Fibroblast of the conjunctiva (primary cell): Measurements from ENCODE around the gene PDZD7.

ENCODE experiments used
- DNase-seq: peaks from one replicate; pipeline ENCODE4 v3.0.0-alpha.2; 2010; ENCODE audit warnings: low read depth

Gene PDZD7

DNA sequence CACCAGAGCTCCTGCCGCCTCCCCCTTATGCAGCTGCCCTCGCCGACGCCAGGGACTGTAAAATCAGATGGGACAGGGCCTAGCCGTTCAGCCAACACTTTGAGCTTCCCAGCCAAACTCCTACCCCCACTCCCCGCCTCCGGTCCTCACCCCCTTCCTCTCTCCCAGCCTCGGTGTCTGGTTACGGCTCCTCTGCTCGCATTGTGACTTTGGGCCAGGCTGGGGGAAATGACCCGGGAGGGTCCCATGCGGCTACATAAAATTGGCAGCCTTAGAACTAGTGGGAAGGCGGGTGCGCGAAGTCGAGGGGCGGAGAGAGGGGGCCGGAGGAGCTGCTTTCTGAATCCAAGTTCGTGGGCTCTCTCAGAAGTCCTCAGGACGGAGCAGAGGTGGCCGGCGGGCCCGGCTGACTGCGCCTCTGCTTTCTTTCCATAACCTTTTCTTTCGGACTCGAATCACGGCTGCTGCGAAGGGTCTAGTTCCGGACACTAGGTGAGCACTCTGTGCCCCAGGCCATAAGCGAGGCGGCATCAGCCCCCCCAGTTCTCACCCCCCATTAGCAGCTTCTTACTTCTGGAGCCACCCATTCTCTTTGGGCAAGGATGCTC, 30.8 kb upstream of the PDZD7 start, which contains the start of gene KAZALD1:
KAZALD1 (plus strand) TSS at position 366 of the 608 bp plus-strand sequence. CDS start 604 bp downstream, outside the sequence.
- DNase-seq: peak; percentile 72

- peak; percentile 93 for DNase-seq
Measured at GRCh38 chr10:101060951-101061623, 30.2 kb upstream of the PDZD7 start.

GRCh38 chr10:101060036-101060950, 29.4 kb upstream of the PDZD7 start:
- peak; percentile 92 for DNase-seq

GRCh38 chr10:101056365-101057151, 25.6 kb upstream of the PDZD7 start:
- no peak for DNase-seq

DNA sequence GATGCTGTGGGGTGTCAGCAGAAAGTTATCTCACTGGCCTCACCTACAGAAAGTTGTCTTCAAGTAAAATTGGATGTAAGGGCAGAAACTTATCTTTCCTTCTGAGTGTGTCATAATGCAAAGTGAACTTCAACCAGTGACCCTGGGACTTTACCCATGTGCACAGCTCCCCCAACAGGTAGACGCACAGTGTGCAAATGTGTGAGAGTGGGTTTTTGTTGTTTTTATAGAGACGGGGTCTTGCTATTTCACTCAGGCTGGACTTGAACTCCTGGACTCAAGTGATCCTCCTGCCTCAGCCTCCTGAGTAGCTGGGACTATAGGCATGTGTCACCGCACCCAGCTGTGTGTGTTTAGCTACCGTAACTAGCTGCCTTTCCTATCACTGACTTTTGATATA, 24.5 kb upstream of the PDZD7 start:
- DNase-seq: no peak

DNA sequence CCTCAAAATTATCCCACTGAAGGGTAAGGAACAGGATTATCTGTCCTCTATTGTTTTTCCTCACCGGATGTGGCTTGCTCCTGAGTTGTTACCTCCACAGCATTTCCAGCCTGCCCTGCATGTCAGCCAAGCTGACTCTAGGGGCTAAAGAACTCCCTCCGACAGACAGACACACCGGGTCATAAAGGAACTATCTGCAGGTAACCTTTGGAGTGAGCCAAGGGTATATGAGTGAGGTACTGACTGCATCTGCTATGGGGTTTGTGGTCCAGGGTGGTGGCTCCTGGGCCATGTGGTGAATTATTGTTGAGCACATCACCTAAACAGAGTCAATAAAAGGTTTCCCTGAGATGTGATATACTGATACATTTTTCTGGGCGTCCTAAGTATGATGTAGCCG, 23.9 kb upstream of the PDZD7 start:
- DNase-seq: no peak

GRCh38 chr10:101054351-101054750, 23.4 kb upstream of the PDZD7 start:
- DNase-seq: no peak

DNA sequence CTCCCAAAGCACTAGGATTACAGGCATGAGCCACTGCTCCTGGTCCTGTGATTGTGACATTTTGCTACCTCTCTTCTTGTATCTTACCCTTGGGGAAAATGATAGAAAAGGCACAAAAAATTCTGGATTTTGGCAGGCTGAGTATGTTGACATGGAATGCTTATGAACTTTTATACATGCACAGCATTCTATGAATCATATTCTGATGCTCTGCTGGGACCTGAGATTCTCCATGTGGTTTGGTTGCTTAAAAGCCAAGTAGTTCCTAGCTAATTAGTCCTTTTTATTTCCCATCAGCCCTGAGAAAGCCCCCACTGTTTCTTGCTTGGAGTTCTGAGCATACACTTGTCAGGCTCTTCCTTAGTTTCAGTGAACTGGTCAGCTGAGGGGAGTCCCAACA, 22.6 kb upstream of the PDZD7 start:
- no peak for DNase-seq

- DNase-seq: peak; percentile 56
Measured at GRCh38 chr10:101052285-101052684, 21.4 kb upstream of the PDZD7 start.

DNA sequence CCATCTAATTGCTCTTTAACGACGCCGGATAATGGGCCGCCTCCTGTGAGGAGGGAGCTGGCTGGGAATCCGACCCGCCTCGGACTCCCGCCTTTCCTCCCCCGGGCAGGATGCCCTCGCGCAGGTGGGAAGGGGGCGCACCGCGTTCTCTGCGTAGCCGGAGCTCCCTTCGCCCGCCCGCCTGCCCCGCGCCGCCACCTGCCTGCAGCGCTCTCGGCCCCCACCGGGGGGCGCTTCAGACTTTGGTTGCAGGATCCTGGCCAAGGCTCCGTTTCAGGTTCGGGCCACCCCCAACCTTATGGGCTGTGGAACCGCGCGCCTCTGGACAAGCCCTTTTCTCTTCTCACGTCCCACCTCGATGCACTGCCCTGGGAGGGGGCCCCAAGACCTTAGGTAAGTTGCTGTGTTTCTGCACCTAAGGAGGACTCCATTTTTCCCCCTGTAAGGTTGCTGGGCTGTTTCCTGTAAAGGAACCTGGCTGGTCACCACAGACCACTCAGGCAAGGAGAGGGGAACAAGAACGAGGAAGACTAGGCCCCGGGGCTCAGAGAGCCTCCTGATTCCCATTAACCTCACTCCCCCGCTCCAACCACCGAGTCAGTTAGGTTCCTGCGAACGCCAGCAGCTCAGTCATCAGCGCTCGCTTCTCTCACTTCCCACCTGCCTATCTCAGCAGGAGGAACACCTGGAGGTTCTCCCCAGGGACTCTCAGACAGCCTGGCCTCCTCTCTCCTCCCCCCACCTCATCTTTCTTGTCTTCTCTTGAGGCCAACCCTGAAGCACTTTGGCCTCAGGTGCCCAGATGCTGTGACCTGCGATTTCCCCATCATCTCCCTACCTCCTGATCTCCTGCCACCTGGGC, 19.5 kb upstream of the PDZD7 start:
- no peak for DNase-seq

GRCh38 chr10:101047961-101048892, 17.3 kb upstream of the PDZD7 start:
- DNase-seq: no peak

DNA sequence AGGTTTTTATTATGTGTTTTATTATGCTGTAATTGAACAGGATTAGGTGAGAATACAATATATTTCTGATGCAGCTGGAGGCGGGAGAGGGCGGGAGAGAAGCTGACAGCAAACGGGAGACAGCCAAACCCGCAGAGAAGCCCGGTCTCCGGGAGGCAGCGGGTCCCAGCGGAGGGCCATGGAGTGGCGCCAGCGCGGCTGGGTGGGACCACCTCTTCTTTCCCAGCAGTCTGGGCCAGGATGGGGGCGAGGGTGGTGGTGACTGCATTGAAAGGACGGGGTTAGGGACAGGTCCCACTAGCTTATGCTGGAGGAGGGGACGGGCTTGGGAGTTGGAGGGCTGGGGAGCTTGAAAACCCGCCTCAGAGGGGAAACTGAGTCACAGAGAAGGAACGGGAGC, 16.3 kb upstream of the PDZD7 start:
- DNase-seq: no peak

- no peak for DNase-seq
Measured at GRCh38 chr10:101046332-101047238, 15.7 kb upstream of the PDZD7 start.

- DNase-seq: no peak
Measured at GRCh38 chr10:101044117-101044516, 13.2 kb upstream of the PDZD7 start.

GRCh38 chr10:101043363-101043707, 12.4 kb upstream of the PDZD7 start:
- no peak for DNase-seq

DNA sequence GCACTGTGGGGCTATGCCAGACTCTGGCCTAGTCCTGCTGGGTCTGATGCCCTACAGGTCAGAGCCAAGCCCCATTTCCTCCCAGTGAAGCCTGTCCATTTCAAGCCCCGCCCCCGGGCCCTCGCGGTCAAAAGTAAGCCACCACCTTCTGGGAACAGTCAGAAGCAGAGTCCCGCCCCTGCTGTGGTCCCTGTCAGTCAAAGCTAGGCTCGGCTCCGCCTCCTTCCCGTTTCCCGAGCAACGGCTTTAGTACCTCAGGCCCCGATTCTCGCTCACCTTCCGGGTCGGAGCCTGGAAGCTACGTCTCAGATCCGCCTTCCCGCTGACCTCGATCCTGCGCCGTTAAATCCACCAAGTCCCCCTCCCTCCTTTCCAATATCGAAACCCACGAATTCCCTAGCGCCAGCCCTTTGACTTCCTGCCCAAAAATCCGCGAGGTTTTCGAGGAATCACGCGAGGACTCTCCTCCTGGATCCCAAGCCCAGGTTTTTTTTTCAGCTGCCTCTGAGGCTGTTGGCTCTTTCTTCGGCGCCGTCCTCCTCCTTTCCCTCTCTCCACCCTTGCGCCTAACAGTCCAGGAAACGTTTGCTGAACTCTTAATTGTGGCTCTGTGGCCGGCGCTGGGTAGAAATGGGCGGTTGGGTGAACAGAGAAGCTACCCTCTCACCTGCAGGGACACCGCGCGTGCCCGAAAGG, 11.9 kb upstream of the PDZD7 start:
- DNase-seq: peak; percentile 89

DNA sequence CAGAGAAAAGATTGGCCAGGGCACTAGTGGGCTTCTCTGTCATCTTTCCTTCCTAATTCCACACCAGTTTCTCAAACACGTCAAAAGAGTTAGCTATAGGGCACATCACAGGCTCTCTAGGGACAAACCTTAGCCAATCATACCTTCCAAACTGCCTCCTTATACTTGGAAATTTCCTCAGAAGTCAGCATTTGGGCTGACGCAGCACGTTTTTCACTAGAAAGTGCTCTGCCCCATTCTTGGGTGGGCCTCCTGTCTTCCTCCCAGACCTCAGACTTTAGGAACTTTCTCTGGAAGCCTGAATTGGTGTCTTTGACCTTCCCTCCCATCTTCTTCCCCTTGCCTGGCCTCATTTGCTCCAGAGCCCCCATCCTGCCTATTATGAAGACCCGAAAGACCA, 11.2 kb upstream of the PDZD7 start:
- DNase-seq: no peak

GRCh38 chr10:101041252-101041761, 10.4 kb upstream of the PDZD7 start:
- DNase-seq: peak; percentile 86
